Keratinocyte (primary cell): Measurements from ENCODE around the gene VASN. TPM values are rescaled to one million over a fixed set of nuclear protein-coding genes. Genes with fewer than 3 reads are reported as not detected.

Experiments
- DNase-seq: peaks from one replicate; pipeline ENCODE4 v3.0.0-alpha.2; 2011; ENCODE audit warnings: low read depth, missing footprints, low spot score
- FAIRE-seq: peaks from 2 replicates; lab custom pipeline; 2011; peaks lifted over from hg19 to GRCh38; lab: Jason Lieb, UNC
- H2AFZ ChIP-seq: 2 replicates; pipeline ENCODE4 v1.6.0; 2012; ENCODE audit warnings: low read length, control low read depth, inconsistent platforms; ENCODE audit not compliant: control insufficient read depth
- H3K27ac ChIP-seq: 2 replicates; pipeline ENCODE4 v1.5.1; 2011; ENCODE audit warnings: low read length; ENCODE audit not compliant: control insufficient read depth, insufficient read depth
- H3K27me3 ChIP-seq: 3 replicates; pipeline ENCODE4 v1.6.0; 2011; ENCODE audit warnings: low read length; ENCODE audit not compliant: control insufficient read depth, insufficient read depth; ENCODE audit errors: extremely low read depth
- H3K36me3 ChIP-seq, 2 experiments: 2 replicates in 1 of 2; 3 replicates in 1 of 2; pipeline ENCODE4 v1.5.1; 2011; ENCODE audit warnings: low read length in 2 of 2, mild to moderate bottlenecking in 1 of 2; ENCODE audit not compliant: control insufficient read depth in 2 of 2, insufficient read depth in 2 of 2; ENCODE audit errors: extremely low read depth in 1 of 2
- H3K4me1 ChIP-seq: 3 replicates; pipeline ENCODE4 v1.5.1; 2011; ENCODE audit warnings: low read length; ENCODE audit not compliant: control insufficient read depth, insufficient read depth; ENCODE audit errors: extremely low read depth
- H3K4me2 ChIP-seq: 3 replicates; pipeline ENCODE4 v1.6.0; 2011; ENCODE audit warnings: low read depth, low read length; ENCODE audit not compliant: control insufficient read depth, insufficient read depth; ENCODE audit errors: extremely low read depth
- H3K4me3 ChIP-seq, 3 experiments: fragments of 200-600 bp in 1 of 3; sonication (generic) in 1 of 3; 2 replicates in 2 of 3; 3 replicates in 1 of 3; pipeline ENCODE4 v1.5.1; 2011 to 2016; ENCODE audit warnings: low read length in 3 of 3, mild to moderate bottlenecking in 3 of 3, control low read depth in 2 of 3, inconsistent platforms in 1 of 3, low read depth in 1 of 3, mixed read lengths in 1 of 3, mixed run types in 1 of 3, moderate library complexity in 1 of 3; ENCODE audit not compliant: control insufficient read depth in 2 of 3, insufficient read depth in 2 of 3; ENCODE audit errors: extremely low read depth in 1 of 3
- H3K79me2 ChIP-seq: 2 replicates; pipeline ENCODE4 v1.6.0; 2012; ENCODE audit warnings: low read length; ENCODE audit not compliant: control insufficient read depth, insufficient read depth
- H3K9ac ChIP-seq: 3 replicates; pipeline ENCODE4 v1.6.0; 2011; ENCODE audit warnings: low read length; ENCODE audit not compliant: control insufficient read depth, insufficient read depth; ENCODE audit errors: extremely low read depth
- H3K9me1 ChIP-seq: 3 replicates; pipeline ENCODE4 v1.6.0; 2011; ENCODE audit warnings: low read length; ENCODE audit not compliant: control insufficient read depth, insufficient read depth; ENCODE audit errors: extremely low read depth
- H3K9me3 ChIP-seq: 2 replicates; pipeline ENCODE4 v1.5.1; 2012; ENCODE audit warnings: low read depth, low read length; ENCODE audit not compliant: control insufficient read depth
- H4K20me1 ChIP-seq: 3 replicates; pipeline ENCODE4 v1.6.0; 2011; ENCODE audit warnings: low read length; ENCODE audit not compliant: control insufficient read depth, insufficient read depth; ENCODE audit errors: extremely low read depth
- EZH2 ChIP-seq: IDR thresholded peaks from one replicate; pipeline ENCODE4 v1.6.1; 2012; ENCODE audit warnings: inconsistent platforms, mild to moderate bottlenecking, low read length, moderate library complexity
- dilution Hi-C: fragments of 300-500 bp; cut with MboI; formaldehyde crosslinking; loops from one replicate; pipeline ENCODE4 v1.7.0; 2020; ENCODE audit warnings: low sequenced_read_pairs; ENCODE audit not compliant: extremely low pct_ligation_motif_present
- polyA plus RNA-seq, 5 experiments: library from polyadenylated mRNA; depleted of rRNA in 3 of 5; stranded (reverse) in 3 of 5; stranded (forward) in 1 of 5; unstranded in 1 of 5; fragments of >200 nt; gene quantifications; 1 replicate in 1 of 5; 2 replicates in 3 of 5; 3 replicates in 1 of 5; pipeline versions ENCODE4 v1.2.1 to v1.2.3, GENCODE V29; 2011 to 2012; ENCODE audit warnings: missing spikeins in 2 of 5, low read depth in 1 of 5, low replicate concordance in 1 of 5
- TF ChIP-seq, protein P1 (sequence below), 3 experiments: IDR thresholded peaks in 1 of 3; conservative IDR thresholded peaks in 1 of 3; optimal IDR thresholded peaks in 1 of 3; 2 replicates in 2 of 3; 3 replicates in 1 of 3; pipeline versions ENCODE3 to v1.5.1; 2011; ENCODE audit warnings: low read length in 3 of 3, mild to moderate bottlenecking in 3 of 3, moderate library complexity in 2 of 3, control low read depth in 1 of 3, inconsistent platforms in 1 of 3; ENCODE audit not compliant: insufficient read depth in 2 of 3; ENCODE audit errors: extremely low read depth in 1 of 3

Gene VASN
- polyA plus RNA-seq, 1 donor (not counting 4 experiments of a cell fraction or from before 2014, with no cell fraction given): 0.37 TPM

DNA sequence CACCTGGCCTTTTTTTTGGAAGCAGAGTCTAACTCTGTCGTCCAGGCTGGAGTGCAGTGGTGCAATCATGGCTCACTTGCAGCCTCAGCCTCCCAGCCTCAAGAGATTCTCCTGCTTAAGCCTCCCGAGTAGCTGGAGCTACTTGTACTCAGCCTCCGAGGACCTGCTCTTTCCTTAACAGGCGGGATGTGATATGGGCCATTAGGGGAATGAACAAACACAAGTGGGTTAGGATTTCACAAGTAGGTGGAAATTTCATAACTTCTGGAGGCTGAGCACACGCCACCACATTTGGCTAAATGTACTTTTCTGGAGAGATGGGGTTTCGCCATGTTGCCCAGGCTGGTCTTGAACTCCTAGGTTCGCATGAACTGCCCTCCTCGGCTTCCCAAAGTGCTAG, 24.6 kb upstream of the VASN start:
- no peaks in the 10 kb centered on the region for H3K9me1 ChIP-seq
- peaks cover 9 to 12% of the 10 kb centered on the region in 2 experiments for H3K36me3 ChIP-seq
- no peak overlapping the region for H3K9ac ChIP-seq
- H3K4me1 ChIP-seq: peaks cover 13% of the 10 kb centered on the region
- no peak overlapping the region for H3K4me3 ChIP-seq
- no peak for FAIRE-seq
- H4K20me1 ChIP-seq: peaks cover 27% of the 10 kb centered on the region
- no peak overlapping the region for H3K27ac ChIP-seq
- DNase-seq: no peak
- dilution Hi-C loops: no loop called here
- H3K79me2 ChIP-seq: peaks cover 71% of the 10 kb centered on the region
- no peak overlapping the region for H2AFZ ChIP-seq
- no peaks in the 10 kb centered on the region for H3K9me3 ChIP-seq
- H3K4me2 ChIP-seq: no peak overlapping the region
- H3K27me3 ChIP-seq: no peaks in the 10 kb centered on the region
- TF ChIP-seq, protein P1, sequence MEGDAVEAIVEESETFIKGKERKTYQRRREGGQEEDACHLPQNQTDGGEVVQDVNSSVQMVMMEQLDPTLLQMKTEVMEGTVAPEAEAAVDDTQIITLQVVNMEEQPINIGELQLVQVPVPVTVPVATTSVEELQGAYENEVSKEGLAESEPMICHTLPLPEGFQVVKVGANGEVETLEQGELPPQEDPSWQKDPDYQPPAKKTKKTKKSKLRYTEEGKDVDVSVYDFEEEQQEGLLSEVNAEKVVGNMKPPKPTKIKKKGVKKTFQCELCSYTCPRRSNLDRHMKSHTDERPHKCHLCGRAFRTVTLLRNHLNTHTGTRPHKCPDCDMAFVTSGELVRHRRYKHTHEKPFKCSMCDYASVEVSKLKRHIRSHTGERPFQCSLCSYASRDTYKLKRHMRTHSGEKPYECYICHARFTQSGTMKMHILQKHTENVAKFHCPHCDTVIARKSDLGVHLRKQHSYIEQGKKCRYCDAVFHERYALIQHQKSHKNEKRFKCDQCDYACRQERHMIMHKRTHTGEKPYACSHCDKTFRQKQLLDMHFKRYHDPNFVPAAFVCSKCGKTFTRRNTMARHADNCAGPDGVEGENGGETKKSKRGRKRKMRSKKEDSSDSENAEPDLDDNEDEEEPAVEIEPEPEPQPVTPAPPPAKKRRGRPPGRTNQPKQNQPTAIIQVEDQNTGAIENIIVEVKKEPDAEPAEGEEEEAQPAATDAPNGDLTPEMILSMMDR (optimal IDR thresholded peaks at IDR 0.05 in 1 of 3, IDR thresholded peaks at IDR 0.05 in 1 of 3, conservative IDR thresholded peaks at IDR 0.05 in 1 of 3; ENCODE audit: extremely low read depth in 1 of 3, insufficient read depth in 2 of 3, low read length in 3 of 3): no peak
- no peak for TF ChIP-seq EZH2

DNA sequence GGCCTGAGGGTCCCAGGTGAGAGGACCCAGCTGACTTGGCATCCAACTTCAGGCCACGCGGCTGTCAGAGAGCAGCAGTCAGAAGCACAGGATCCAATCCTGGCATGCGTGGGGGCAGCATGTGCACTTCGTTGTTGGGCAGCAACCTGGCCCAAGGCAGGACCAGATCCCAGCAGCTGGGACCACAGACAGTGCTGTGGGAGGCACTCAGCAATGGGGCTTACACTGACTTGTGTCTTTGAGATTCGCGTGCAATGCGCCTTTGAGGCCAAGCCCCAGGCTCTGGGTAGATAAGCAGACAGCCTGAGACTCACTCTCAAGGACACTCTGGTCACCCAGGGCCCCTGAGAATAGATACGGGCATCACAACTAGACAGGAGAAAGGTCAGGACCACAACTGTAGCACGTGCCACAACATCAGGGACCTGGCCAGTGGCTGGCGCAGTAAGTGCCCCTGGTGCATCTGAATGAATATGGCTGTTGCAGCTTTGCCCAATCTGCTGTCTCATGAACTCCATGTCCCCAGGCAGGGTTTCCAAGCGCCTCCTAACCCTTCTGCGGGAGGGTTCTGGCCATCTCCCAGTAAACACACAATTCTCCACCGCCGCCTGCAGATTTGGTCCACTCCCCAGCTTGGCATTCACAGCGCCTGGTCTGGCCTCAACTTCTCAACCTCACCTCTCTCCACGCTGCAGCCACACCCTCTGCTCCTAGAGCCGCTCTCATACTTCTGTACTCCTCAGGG, 23.7 kb upstream of the VASN start:
- H3K9me1 ChIP-seq: no peaks in the 10 kb centered on the region
- no peak overlapping the region for H3K9ac ChIP-seq
- H3K36me3 ChIP-seq: peaks cover 7 to 12% of the 10 kb centered on the region in 2 experiments
- no peak overlapping the region for H2AFZ ChIP-seq
- FAIRE-seq (no peak), DNase-seq (no peak)
- H3K4me1 ChIP-seq: peaks cover 13% of the 10 kb centered on the region
- H3K4me2 ChIP-seq: peak overlapping the region; percentile 10
- H3K4me3 ChIP-seq: no peak overlapping the region
- TF ChIP-seq, protein P1 (optimal IDR thresholded peaks at IDR 0.05 in 1 of 3, IDR thresholded peaks at IDR 0.05 in 1 of 3, conservative IDR thresholded peaks at IDR 0.05 in 1 of 3; ENCODE audit: extremely low read depth in 1 of 3, insufficient read depth in 2 of 3, low read length in 3 of 3): no peak
- TF ChIP-seq EZH2: no peak
- H3K27ac ChIP-seq: no peak overlapping the region
- peaks cover 24% of the 10 kb centered on the region for H4K20me1 ChIP-seq
- H3K27me3 ChIP-seq: no peaks in the 10 kb centered on the region
- no peaks in the 10 kb centered on the region for H3K9me3 ChIP-seq
- H3K79me2 ChIP-seq: peaks cover 67% of the 10 kb centered on the region
- dilution Hi-C loops: no loop called here
